K562 (cell line): ENCODE results near the gene LAMA4.

Experiments used
- CBX5 ChIP-seq: IDR thresholded peaks from 2 replicates; pipeline ENCODE4 v1.6.1; 2014; ENCODE audit warnings: low read depth, borderline replicate concordance
- CTCF ChIP-seq, 3 experiments: IDR thresholded peaks in 2 of 3; conservative IDR thresholded peaks in 1 of 3; 2 replicates each; pipeline ENCODE4 v1.5.1; 2011 to 2012; ENCODE audit warnings: low read length in 3 of 3, mild to moderate bottlenecking in 3 of 3, control low read depth in 2 of 3, improper control_type of control experiment in 1 of 3, inconsistent platforms in 1 of 3, low read depth in 1 of 3, mixed read lengths in 1 of 3, moderate library complexity in 1 of 3; ENCODE audit not compliant: insufficient read depth in 2 of 3
- DPF2 ChIP-seq: fragments of 450-650 bp; IDR thresholded peaks from 2 replicates; pipeline ENCODE4 v1.6.1; 2016
- MXI1 ChIP-seq: IDR thresholded peaks from 2 replicates; pipeline ENCODE4 v1.6.1; 2011; ENCODE audit warnings: low read depth, mild to moderate bottlenecking, improper control_type of control experiment, low read length
- MYNN ChIP-seq, 2 experiments: sonication (generic); formaldehyde crosslinking in 1 of 2; IDR thresholded peaks; 2 replicates each; pipeline versions ENCODE4 v1.5.0 to v1.6.1; 2016 to 2020; ENCODE audit warnings: antibody characterized with exemption in 1 of 2, missing genetic modification reagents in 1 of 2
- RFX5 ChIP-seq: IDR thresholded peaks from 2 replicates; pipeline ENCODE4 v1.6.1; 2011; ENCODE audit warnings: low read depth, mild to moderate bottlenecking, improper control_type of control experiment, low read length
- TSHZ1 ChIP-seq: fragments of 250-450 bp; sonication (Bioruptor Pico); IDR thresholded peaks from 2 replicates; pipeline ENCODE4 v1.4.0; 2020; ENCODE audit warnings: mild to moderate bottlenecking, moderate library complexity

GRCh38 chr6:112227411-112227810, 27.0 kb downstream of the LAMA4 start:
- TF ChIP-seq CTCF (IDR thresholded peaks at IDR 0.05 in 2 of 3, conservative IDR thresholded peaks at IDR 0.05 in 1 of 3; ENCODE audit: insufficient read depth in 2 of 3, low read depth in 1 of 3, low read length in 3 of 3), result no peak
- TF ChIP-seq CBX5, result no peak
- TF ChIP-seq DPF2, result no peak
- no peak for TF ChIP-seq MXI1
- TF ChIP-seq TSHZ1 (CRISPR knock-in tag), result no peak
- no peak for TF ChIP-seq MYNN (IDR thresholded peaks at IDR 0.05)
- TF ChIP-seq MYNN (CRISPR knock-in tag; IDR thresholded peaks at IDR 0.05), result no peak
- no peak for TF ChIP-seq RFX5
